Astrocyte (in vitro differentiated cells and primary cell): ENCODE measurements around the gene ESCO1. TPM values are rescaled to one million over a fixed set of nuclear protein-coding genes. Genes with fewer than 3 reads are reported as not detected.

ENCODE experiments used
- DNase-seq: peaks from one replicate; pipeline ENCODE4 v3.0.0-alpha.2; 2010; ENCODE audit warnings: low read depth
- FAIRE-seq: peaks from 2 replicates; lab custom pipeline; 2011; peaks lifted over from hg19 to GRCh38; lab: Jason Lieb, UNC
- H2AFZ ChIP-seq: 2 replicates; pipeline ENCODE4 v1.6.0; 2012; ENCODE audit warnings: low read depth, low read length, inconsistent platforms
- H3K27ac ChIP-seq: 2 replicates; pipeline ENCODE4 v1.5.1; 2011; ENCODE audit warnings: low read depth, low read length, inconsistent platforms
- H3K27me3 ChIP-seq: 2 replicates; pipeline ENCODE4 v1.6.0; 2011; ENCODE audit warnings: low read length, inconsistent platforms; ENCODE audit not compliant: insufficient read depth
- H3K36me3 ChIP-seq: 2 replicates; pipeline ENCODE4 v1.5.1; 2011; ENCODE audit warnings: low read length, inconsistent platforms; ENCODE audit not compliant: insufficient read depth
- H3K4me1 ChIP-seq: 2 replicates; pipeline ENCODE4 v1.5.1; 2011; ENCODE audit warnings: low read length, inconsistent platforms; ENCODE audit not compliant: insufficient read depth
- H3K4me2 ChIP-seq: 2 replicates; pipeline ENCODE4 v1.6.0; 2012; ENCODE audit warnings: low read length, inconsistent platforms
- H3K4me3 ChIP-seq: 2 replicates; pipeline ENCODE4 v1.5.1; 2011; ENCODE audit warnings: low read depth, mild to moderate bottlenecking, low read length, inconsistent platforms; ENCODE audit not compliant: insufficient read depth
- H3K79me2 ChIP-seq: 2 replicates; pipeline ENCODE4 v1.6.0; 2012; ENCODE audit warnings: mild to moderate bottlenecking, low read length, inconsistent platforms; ENCODE audit not compliant: insufficient read depth
- H3K9ac ChIP-seq: 2 replicates; pipeline ENCODE4 v1.6.0; 2012; ENCODE audit warnings: mild to moderate bottlenecking, low read length, inconsistent platforms
- H3K9me3 ChIP-seq: 2 replicates; pipeline ENCODE4 v1.5.1; 2012; ENCODE audit warnings: low read depth, mild to moderate bottlenecking, low read length, inconsistent platforms; ENCODE audit not compliant: insufficient read depth
- H4K20me1 ChIP-seq: 2 replicates; pipeline ENCODE4 v1.6.0; 2012; ENCODE audit warnings: low read length, inconsistent platforms; ENCODE audit not compliant: insufficient read depth
- H3K27ac Mint-ChIP-seq: one replicate; pipeline ENCODE4 v1.8.0; 2021; ENCODE audit warnings: mild to moderate bottlenecking, mixed read lengths; ENCODE audit not compliant: unreplicated experiment
- H3K27me3 Mint-ChIP-seq: one replicate; pipeline ENCODE4 v1.8.0; 2021; ENCODE audit warnings: low read depth, mixed read lengths; ENCODE audit not compliant: unreplicated experiment
- H3K36me3 Mint-ChIP-seq: one replicate; pipeline ENCODE4 v1.8.0; 2021; ENCODE audit warnings: low read depth, mixed read lengths; ENCODE audit not compliant: unreplicated experiment
- H3K4me1 Mint-ChIP-seq: one replicate; pipeline ENCODE4 v1.8.0; 2021; ENCODE audit warnings: low read depth, mixed read lengths; ENCODE audit not compliant: unreplicated experiment
- H3K4me3 Mint-ChIP-seq: one replicate; pipeline ENCODE4 v1.8.0; 2021; ENCODE audit warnings: mild to moderate bottlenecking, moderate library complexity, mixed read lengths; ENCODE audit not compliant: unreplicated experiment
- H3K9me3 Mint-ChIP-seq: one replicate; pipeline ENCODE4 v1.8.0; 2021; ENCODE audit warnings: mild to moderate bottlenecking, mixed read lengths; ENCODE audit not compliant: unreplicated experiment
- EZH2 ChIP-seq: IDR thresholded peaks from 2 replicates; pipeline ENCODE4 v1.6.1; 2012; ENCODE audit warnings: mild to moderate bottlenecking, low read length, inconsistent platforms; ENCODE audit not compliant: insufficient read depth
- total RNA-seq: library from RNA; stranded (reverse); gene quantifications from 2 replicates; pipeline ENCODE4 v1.2.1, GENCODE V29; 2021
- TF ChIP-seq, protein P1 (sequence below): IDR thresholded peaks from 2 replicates; pipeline ENCODE4 v1.5.1; 2011; ENCODE audit warnings: low read depth, mild to moderate bottlenecking, inconsistent platforms, low read length, moderate library complexity; ENCODE audit not compliant: insufficient read depth

The ESCO1 gene
- total RNA-seq, 1 donor from 2014 or later, result 17.5 TPM

- Histone ChIP-seq H3K27me3 (no peaks in the 10 kb centered on the region), H2AFZ (no peak overlapping the region), H4K20me1 (no peaks in the 10 kb centered on the region), H3K4me3 (no peak overlapping the region), H3K4me1 (no peaks in the 10 kb centered on the region), H3K9ac (no peak overlapping the region), H3K9me3 (no peaks in the 10 kb centered on the region), H3K4me2 (no peak overlapping the region), H3K27ac (no peak overlapping the region), H3K36me3 (no peaks in the 10 kb centered on the region), H3K79me2 (no peaks in the 10 kb centered on the region)
- Mint-ChIP-seq H3K27ac (no peak overlapping the region), H3K4me1 (no peaks in the 10 kb centered on the region), H3K9me3 (peaks cover 2% of the 10 kb centered on the region), H3K36me3 (peaks cover 17% of the 10 kb centered on the region), H3K27me3 (no peaks in the 10 kb centered on the region), H3K4me3 (no peak overlapping the region)
- FAIRE-seq (no peak), DNase-seq (no peak)
- TF ChIP-seq, protein P1, sequence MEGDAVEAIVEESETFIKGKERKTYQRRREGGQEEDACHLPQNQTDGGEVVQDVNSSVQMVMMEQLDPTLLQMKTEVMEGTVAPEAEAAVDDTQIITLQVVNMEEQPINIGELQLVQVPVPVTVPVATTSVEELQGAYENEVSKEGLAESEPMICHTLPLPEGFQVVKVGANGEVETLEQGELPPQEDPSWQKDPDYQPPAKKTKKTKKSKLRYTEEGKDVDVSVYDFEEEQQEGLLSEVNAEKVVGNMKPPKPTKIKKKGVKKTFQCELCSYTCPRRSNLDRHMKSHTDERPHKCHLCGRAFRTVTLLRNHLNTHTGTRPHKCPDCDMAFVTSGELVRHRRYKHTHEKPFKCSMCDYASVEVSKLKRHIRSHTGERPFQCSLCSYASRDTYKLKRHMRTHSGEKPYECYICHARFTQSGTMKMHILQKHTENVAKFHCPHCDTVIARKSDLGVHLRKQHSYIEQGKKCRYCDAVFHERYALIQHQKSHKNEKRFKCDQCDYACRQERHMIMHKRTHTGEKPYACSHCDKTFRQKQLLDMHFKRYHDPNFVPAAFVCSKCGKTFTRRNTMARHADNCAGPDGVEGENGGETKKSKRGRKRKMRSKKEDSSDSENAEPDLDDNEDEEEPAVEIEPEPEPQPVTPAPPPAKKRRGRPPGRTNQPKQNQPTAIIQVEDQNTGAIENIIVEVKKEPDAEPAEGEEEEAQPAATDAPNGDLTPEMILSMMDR, result no peak
- TF ChIP-seq EZH2, result no peak
Measured at GRCh38 chr18:21507913-21508701, 92.4 kb downstream of the ESCO1 start.

- no peak overlapping the region for H3K4me2 ChIP-seq
- H3K9ac ChIP-seq, result no peak overlapping the region
- H3K9me3 Mint-ChIP-seq, result no peaks in the 10 kb centered on the region
- FAIRE-seq (no peak), DNase-seq (no peak)
- no peak overlapping the region for H3K4me3 ChIP-seq
- H3K36me3 Mint-ChIP-seq, result peaks cover 7% of the 10 kb centered on the region
- no peaks in the 10 kb centered on the region for H4K20me1 ChIP-seq
- H3K27ac ChIP-seq, result no peak overlapping the region
- no peaks in the 10 kb centered on the region for H3K27me3 Mint-ChIP-seq
- no peak overlapping the region for H3K27ac Mint-ChIP-seq
- TF ChIP-seq, protein P1, result no peak
- TF ChIP-seq EZH2, result no peak
- no peaks in the 10 kb centered on the region for H3K4me1 Mint-ChIP-seq
- H3K4me1 ChIP-seq, result no peaks in the 10 kb centered on the region
- no peaks in the 10 kb centered on the region for H3K27me3 ChIP-seq
- no peaks in the 10 kb centered on the region for H3K79me2 ChIP-seq
- no peak overlapping the region for H3K4me3 Mint-ChIP-seq
- H3K9me3 ChIP-seq, result no peaks in the 10 kb centered on the region
- H2AFZ ChIP-seq, result no peak overlapping the region
- H3K36me3 ChIP-seq, result no peaks in the 10 kb centered on the region
Measured at GRCh38 chr18:21502661-21503060, 97.8 kb downstream of the ESCO1 start.

GRCh38 chr18:21499997-21500396 lies 100.5 kb downstream of the ESCO1 start:
- no peaks in the 10 kb centered on the region for H3K36me3 ChIP-seq
- H3K36me3 Mint-ChIP-seq, result peaks cover 7% of the 10 kb centered on the region
- H3K4me2 ChIP-seq, result no peak overlapping the region
- H2AFZ ChIP-seq, result no peak overlapping the region
- H3K79me2 ChIP-seq, result no peaks in the 10 kb centered on the region
- DNase-seq, result no peak
- H3K4me1 Mint-ChIP-seq, result no peaks in the 10 kb centered on the region
- no peaks in the 10 kb centered on the region for H3K4me1 ChIP-seq
- FAIRE-seq, result no peak
- TF ChIP-seq, protein P1, result no peak
- TF ChIP-seq EZH2, result no peak
- H3K27ac Mint-ChIP-seq, result no peak overlapping the region
- H3K4me3 ChIP-seq, result no peak overlapping the region
- H3K27me3 Mint-ChIP-seq, result no peaks in the 10 kb centered on the region
- no peaks in the 10 kb centered on the region for H4K20me1 ChIP-seq
- no peaks in the 10 kb centered on the region for H3K9me3 ChIP-seq
- no peaks in the 10 kb centered on the region for H3K9me3 Mint-ChIP-seq
- H3K4me3 Mint-ChIP-seq, result no peak overlapping the region
- H3K27me3 ChIP-seq, result no peaks in the 10 kb centered on the region
- no peak overlapping the region for H3K9ac ChIP-seq
- no peak overlapping the region for H3K27ac ChIP-seq
